ENCODE data around the gene PCA3. TPM values are rescaled to one million over a fixed set of nuclear protein-coding genes. Genes with fewer than 3 reads are reported as not detected.

PCA3 gene
- total RNA-seq, 4 donors from 2014 or later: not detected

- WGBS, 2 donors: 59 to 63% methylated on average over 3 of the region's 3 CpGs
- Histone ChIP-seq H3K9me3 (no peaks in the 10 kb centered on the region), H3K27me3 (no peaks in the 10 kb centered on the region), H3K4me1 (no peaks in the 10 kb centered on the region), H3K36me3 (no peaks in the 10 kb centered on the region), H3K27ac (no peak overlapping the region), H3K4me3 (no peak overlapping the region)
- intact Hi-C loops (cut with DNase I): no loop called here
- TF ChIP-seq POLR2A (IDR thresholded peaks at IDR 0.05) (no peak), CTCF (IDR thresholded peaks at IDR 0.05) (no peak)
- DNase-seq: no peak
These were observed 1.9 kb downstream of the PCA3 start for GRCh38 chr9:76766126-76766525.

GRCh38 chr9:76772686-76773445 is 8.6 kb downstream of the PCA3 start:
- Histone ChIP-seq H3K4me1 (no peaks in the 10 kb centered on the region), H3K27ac (no peak overlapping the region), H3K27me3 (no peaks in the 10 kb centered on the region), H3K4me3 (no peak overlapping the region), H3K9me3 (no peaks in the 10 kb centered on the region), H3K36me3 (no peaks in the 10 kb centered on the region)
- TF ChIP-seq CTCF (IDR thresholded peaks at IDR 0.05) (no peak), POLR2A (IDR thresholded peaks at IDR 0.05) (no peak)
- no peak for DNase-seq
- intact Hi-C loops (cut with DNase I): no loop called here
- 54 to 61% methylated on average over 4 of the region's 5 CpGs for WGBS, 2 donors

- Histone ChIP-seq H3K9me3 (no peaks in the 10 kb centered on the region), H3K27me3 (no peaks in the 10 kb centered on the region), H3K4me3 (no peak overlapping the region), H3K27ac (no peak overlapping the region), H3K36me3 (no peaks in the 10 kb centered on the region), H3K4me1 (no peaks in the 10 kb centered on the region)
- TF ChIP-seq POLR2A (IDR thresholded peaks at IDR 0.05) (no peak), CTCF (IDR thresholded peaks at IDR 0.05) (no peak)
- no peak for DNase-seq
- intact Hi-C loops (cut with DNase I): no loop called here
These were observed 20.6 kb downstream of the PCA3 start for GRCh38 chr9:76784881-76785280.

- Histone ChIP-seq H3K4me3 (no peak overlapping the region), H3K4me1 (no peaks in the 10 kb centered on the region), H3K36me3 (no peaks in the 10 kb centered on the region), H3K27me3 (no peaks in the 10 kb centered on the region), H3K9me3 (no peaks in the 10 kb centered on the region), H3K27ac (no peak overlapping the region)
- DNase-seq: no peak
- WGBS, 2 donors: 100% methylated on average over 1 of the region's 1 CpG
- TF ChIP-seq POLR2A (IDR thresholded peaks at IDR 0.05) (no peak), CTCF (IDR thresholded peaks at IDR 0.05) (no peak)
- intact Hi-C loops (cut with DNase I): no loop called here
These were observed 21.3 kb downstream of the PCA3 start for GRCh38 chr9:76785501-76785900.

GRCh38 chr9:76787677-76788076 is 23.4 kb downstream of the PCA3 start:
- intact Hi-C loops (cut with DNase I): no loop called here
- H3K4me3 ChIP-seq: no peak overlapping the region
- H3K9me3 ChIP-seq: no peaks in the 10 kb centered on the region
- no peaks in the 10 kb centered on the region for H3K36me3 ChIP-seq
- H3K4me1 ChIP-seq: no peaks in the 10 kb centered on the region
- TF ChIP-seq POLR2A (IDR thresholded peaks at IDR 0.05) (no peak), CTCF (IDR thresholded peaks at IDR 0.05) (no peak)
- H3K27ac ChIP-seq: no peak overlapping the region
- 74 to 91% methylated on average over 11 of the region's 11 CpGs for WGBS, 2 donors
- no peaks in the 10 kb centered on the region for H3K27me3 ChIP-seq
- no peak for DNase-seq
